ENCODE measurements around the gene KDM6B.

The KDM6B gene

DNA sequence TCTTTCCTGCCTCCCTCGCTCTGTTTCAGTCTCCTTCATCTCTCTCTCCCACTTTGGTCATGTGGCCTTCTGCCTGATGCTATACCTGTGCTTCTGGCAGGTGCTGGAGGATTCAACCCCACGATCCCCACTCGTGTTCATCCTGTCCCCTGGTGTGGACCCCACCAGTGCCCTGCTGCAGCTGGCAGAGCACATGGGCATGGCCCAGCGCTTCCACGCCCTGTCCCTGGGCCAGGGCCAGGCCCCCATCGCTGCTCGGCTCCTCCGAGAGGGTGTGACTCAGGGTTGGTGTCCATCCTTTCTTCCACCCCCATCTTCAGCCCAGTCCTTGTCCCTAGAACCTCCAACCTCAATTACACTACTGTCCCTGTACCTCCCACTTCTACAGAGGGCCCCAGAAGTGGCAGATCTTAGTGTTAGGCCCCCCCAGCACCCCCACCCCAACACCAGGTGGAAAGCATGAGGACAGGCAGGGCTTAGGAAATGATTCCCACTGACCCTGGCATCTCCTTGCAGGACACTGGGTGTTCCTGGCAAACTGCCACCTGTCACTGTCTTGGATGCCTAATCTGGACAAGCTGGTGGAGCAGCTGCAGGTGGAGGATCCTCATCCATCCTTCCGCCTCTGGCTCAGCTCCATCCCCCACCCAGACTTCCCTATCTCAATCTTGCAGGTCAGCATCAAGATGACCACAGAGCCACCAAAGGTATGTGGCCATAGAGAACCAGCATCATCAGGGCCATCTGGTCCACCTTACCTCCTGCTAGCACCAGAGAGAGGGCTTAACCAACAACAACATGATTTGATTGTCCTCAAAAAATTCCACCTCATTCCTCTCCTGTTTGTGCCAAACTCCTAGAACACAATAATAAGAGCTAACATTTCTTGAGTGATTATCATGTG, 9.7 kb upstream of the KDM6B start:
- DNase-seq = no peak

DNA sequence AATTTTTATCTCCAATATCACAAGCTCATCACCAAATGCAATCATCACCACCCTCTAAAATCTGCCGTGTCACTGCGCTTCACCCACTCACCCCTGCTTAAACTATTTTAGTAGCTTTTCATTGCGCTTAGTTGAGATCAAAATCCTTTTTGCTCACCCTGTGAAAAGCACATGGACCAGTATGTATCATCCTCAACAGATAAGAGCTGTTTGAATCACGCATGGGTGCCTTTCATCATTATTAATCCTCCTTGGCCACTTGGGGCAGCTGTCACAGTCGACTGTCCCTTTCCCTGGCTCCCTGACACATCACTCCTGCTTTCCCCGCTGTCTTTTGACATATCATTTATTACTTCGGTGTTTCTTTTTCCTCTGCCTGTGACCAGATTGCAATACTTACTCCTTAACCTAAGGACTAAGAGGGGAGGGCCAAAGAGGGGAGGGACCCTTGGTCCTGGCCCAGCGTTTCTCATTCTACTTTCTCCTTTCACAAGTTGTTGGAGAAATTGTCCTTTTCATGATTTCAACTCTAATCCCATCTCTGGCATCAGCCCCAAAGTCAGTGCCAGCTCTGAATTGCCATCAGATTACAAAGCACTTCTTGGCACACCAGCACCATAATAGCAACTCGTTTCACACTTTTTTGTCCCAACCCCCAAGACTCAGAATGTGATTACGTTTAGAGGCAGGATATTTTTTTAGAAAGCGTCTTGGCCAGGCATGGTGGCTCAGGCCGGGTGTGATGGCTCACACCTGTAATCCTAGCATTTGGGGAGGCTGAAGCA, 8.6 kb upstream of the KDM6B start:
- DNase-seq = no peak

DNA sequence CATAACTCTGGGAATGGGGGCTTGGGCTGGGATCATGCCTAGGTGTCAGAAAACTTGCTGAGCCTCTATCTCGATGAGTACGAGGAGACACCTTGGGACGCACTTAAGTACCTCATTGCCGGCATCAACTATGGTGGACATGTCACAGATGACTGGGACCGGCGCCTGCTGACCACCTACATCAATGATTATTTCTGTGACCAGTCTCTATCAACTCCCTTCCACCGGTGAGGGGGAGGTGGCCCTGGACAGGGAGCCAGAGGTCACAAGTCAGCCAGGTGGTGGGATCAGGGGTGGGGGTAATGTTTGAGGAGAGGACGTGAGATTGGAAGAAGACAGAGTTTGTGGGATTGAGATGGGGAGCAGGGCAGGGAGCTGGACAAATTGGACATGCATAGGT, 3.4 kb upstream of the KDM6B start:
- DNase-seq = no peak

DNA sequence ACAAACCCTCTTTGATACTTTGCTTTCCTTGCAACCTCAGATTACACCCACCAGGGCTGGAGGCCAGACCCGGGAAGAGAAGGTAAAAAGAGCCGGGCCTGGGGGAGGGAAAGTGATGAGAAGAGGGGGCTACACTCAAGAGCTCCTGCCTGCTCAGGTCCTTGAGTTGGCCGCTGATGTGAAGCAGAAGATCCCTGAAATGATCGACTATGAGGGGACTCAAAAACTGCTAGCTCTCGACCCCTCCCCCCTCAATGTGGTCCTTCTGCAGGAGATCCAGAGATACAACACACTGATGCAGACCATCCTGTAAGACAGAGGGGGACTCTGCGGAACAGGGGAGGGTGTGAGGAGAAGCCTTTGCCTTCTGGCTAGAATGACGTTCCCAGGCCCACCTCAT, 2.8 kb upstream of the KDM6B start:
- no peak for DNase-seq

DNA sequence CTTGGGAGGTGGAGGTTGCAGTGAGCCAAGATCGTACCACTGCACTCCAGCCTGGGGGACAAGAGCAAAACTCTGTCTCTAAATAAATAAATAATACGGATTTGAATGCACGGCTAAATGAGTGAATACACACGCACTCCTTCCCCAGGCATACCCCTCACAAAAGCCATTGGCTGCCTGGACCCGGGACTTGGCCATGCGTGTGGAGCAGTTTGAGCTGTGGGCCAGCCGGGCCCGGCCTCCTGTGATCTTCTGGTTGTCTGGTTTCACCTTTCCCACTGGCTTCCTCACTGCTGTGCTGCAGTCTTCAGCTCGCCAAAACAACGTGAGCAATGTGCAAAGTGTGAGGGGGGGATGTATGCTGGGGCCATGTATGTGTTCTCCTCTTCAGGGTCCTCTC, 1.6 kb upstream of the KDM6B start:
- no peak for DNase-seq

DNA sequence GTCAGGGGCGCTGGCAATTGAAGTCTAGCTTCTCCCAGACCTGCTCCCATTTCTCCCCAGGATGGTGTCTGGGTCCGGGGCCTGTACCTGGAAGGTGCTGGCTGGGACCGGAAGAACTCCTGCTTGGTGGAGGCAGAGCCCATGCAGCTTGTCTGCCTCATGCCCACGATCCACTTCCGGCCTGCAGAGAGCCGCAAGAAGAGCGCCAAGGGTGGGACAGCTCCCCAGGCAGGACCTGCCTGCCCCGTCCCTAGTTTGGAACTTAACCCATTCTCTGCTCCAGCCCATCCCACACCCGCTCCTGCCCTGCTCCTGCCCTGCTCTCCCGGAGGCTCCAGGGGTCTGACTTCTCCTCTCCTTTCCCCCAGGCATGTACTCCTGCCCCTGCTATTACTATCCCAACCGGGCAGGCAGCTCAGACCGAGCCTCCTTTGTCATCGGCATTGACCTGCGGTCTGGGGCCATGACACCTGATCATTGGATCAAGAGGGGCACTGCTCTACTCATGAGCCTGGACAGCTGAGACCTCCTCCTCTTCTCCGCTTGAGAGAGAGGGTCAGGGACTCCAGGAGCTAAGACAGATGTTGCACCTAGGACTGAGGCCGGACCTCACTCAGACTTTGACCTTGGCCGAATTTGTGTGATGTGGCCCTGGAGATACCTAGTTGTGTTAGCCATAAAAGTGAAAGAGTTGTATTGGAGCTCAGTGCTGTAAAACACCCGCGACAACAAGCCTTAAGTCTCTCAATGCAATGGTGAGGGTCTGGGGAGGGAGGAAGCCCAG, 814 bp upstream of the KDM6B start:
- DNase-seq = no peak

DNA sequence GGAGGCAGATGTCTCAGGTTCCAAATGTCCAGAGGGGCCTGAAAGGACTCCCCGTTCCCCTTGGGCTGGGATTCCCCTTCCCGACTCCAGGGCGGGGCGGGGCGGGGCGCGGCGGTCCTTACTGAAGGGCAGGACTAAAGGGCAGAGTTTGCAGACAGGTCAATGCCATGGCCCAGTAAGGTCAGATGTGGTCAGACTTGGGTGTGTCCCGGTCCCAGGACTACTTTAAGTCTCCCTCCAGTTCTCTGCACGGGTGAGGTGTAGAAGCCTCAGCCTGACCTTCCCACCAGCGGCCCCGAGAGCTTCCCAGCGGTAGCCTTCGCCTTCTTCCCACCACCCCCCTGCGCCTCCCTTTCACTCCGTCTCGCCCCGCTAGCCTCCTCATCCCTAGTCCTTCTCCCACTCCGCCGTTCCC, 532 bp downstream of the KDM6B start:
- peak; percentile 43 for DNase-seq

DNA sequence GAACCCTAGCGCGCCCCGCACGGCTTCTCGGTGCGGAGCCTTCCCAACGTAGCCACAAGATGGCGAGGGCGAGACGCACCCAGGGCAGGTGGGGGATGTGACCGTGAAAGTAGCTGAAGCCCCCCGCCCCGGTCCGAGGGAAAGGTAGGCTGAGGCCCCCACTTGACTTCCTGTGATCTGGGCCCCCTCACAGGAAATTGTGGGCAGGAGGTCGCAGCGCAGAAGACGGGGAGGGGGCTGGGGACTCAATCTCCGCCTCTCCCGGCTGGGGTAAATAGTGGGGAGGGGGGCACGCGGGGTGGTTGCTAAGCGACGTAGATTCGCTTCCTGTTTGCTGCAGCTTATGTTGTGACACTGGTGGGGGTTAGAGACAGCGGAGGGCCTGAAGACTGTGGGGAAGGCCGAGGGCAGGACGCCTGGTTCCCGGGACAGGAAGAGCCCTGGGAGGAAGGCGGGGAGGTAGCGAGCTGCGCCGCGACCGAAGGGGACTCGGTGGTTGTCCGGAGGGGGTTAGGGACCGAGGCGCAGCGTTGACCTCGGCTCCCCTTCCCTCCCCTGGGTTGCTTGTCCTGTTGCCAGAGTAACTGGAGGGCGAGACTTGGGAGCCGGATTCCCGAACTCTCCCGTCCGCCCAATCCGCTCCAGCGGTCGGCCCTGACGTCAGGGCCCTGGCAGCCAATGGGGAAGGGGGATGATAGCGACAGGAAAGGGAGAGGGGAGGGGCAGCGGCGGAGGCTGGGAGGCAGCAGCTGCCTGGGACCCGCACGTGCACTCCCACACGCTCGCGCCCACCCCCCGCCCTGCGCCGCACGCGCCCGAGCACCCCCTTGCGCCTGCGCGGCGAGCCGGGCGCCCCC, 1.2 kb downstream of the KDM6B start:
- peak; percentile 91 for DNase-seq

DNA sequence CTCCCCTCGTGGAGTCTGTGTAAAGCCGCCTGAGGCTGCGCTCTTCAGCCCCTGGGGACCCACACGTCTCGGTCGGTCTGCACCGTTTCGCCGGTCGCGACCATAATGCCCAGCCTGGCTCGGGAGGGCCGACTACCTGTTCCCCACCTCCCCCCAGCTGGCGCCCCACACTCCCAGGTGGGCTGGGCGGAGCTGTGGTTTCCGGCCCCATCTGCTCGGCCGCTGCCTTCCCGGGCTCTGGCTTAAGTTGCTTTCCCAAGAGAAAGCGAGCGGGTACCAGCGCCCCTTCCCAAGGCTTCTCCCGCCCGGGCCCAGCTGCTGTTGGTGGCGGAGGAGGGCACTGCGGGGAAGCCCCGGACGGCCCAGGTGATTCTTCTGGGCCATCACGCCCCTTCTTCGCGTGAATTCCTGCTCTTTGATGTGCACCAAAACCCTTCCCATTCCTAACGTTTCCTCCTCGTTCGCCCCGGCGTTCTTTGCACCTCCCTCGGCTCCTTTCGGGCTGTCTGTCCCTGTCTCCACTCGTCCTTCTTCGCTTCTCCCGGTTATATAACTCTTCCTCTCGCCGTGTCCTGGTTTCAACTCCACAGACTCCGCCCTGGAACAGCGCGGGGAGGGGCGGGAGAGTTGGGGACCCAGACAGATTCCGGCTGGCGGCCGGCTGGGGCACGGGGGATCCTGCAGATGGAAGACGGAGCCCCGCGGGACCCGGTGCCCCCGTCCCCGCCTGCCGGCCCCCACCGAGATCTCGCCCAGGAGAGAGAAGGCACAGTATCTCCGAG, 2.0 kb downstream of the KDM6B start:
- DNase-seq = no peak

DNA sequence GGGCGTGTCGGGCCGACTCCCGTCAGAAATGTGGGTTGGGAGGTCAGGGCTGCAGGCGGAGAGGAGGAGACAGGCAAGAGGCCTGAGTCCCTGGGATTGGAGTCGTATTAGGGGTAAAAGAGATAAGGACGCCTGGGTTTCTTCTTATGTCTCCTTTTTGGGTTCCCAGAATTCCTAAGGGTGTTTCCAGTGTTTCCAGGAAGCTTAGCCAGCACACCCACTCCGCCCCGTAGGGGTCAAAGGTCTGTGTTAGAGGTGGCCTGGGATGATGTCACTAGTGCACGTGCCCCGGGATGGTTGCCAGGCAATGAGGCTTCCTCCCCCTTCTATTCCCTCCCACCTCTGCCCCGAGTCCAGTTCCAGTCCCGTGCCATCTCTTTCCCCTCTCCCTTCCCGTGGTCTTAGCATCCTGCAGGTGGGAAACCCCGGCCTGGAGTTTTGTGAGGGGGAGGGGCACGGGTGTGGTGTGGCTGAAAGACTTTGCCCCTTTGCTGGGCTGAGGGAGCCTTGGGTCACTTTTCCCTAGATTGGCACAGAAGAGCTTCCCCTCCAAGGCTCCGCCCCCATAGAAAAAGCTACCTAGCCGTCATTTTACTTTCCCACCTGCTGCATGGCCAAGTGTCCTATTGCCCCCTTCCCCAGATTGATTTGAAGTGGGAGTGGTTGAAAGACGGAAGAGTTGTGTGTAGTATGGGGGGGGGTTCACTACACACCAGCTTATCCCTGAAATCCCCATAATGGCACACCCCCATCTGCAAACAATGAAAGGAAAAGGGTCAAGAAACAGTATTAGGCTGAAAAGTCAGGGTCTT, 2.8 kb downstream of the KDM6B start:
- peak; percentile 93 for DNase-seq

DNA sequence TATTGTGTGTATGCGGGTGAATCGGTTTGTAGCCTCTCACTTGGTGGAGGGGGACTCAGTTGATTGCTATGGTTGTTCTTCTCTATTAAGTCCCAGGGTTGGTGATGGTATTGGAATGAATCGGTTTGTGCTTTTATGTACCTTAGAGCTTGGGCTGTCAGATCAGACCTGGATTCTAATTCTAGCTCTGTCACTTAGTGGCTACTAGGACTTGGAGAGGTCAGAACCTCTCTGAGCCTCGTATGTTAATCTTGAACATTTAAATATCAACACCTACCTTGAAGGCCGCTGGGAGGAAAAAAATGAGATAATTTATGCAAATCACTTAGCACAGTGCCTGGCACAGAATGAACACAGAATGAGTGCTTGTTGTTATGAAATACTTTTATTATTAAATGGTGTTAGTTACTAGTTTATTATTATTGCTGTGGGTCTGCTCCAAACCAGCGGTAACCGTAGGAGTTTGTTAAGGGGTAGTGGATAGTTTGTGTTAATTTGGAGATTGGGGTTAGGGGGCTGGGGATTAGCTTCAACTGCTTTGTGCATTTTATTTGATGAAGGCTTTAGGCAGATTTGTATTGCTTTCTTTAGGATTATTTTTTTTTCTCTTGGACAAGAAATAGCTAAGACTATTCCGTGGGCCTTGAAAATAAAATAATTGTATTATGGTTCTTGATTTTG, 3.5 kb downstream of the KDM6B start:
- DNase-seq = peak; percentile 55

DNA sequence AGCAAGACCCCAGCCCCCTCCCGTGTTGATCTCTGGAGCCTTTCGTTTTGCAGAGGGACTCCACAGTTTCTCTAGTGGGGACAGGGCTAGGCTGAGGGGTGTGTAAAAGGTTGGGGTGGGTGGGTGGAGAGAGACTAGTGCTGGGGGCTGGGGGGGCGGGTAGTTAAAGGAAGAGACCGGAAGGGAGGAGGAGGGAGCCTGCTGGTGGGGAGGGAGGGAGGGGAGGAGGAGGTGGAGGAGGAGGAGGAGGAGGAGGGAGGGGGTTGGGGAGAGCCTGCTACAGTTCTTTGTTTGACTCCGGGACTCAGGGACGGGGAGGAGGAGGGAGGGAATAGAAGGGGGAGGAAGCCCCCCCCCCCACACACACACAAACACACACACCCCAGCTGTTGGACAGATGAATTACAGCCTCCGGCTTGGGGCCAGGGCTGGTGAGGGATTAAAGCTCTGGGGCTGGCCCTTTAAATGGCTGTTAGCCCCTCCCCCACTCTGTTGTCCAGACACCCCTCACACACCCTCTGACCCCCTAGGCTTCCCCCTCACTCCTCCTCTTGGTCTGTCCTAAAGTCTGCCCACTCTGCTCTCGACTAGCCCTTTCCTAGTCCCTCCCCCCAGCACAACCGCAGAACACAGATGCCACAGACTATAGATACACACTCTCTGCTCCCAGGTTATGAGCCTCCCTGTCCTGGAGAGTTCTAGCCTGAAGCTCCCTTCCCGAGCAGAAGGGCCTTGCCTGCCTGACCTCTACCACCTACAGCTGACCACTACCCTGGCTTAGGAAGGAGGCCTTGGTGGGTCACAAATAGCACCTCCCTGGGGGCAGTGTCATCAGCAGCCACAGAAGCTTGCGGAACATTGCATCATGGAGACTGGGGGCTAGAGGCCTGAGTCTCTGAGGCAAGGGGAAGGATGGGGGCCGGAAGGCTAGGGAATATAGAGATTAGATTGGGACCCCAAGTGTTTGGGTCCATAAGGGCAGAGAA, 4.4 kb downstream of the KDM6B start:
- DNase-seq = peak; percentile 41

DNA sequence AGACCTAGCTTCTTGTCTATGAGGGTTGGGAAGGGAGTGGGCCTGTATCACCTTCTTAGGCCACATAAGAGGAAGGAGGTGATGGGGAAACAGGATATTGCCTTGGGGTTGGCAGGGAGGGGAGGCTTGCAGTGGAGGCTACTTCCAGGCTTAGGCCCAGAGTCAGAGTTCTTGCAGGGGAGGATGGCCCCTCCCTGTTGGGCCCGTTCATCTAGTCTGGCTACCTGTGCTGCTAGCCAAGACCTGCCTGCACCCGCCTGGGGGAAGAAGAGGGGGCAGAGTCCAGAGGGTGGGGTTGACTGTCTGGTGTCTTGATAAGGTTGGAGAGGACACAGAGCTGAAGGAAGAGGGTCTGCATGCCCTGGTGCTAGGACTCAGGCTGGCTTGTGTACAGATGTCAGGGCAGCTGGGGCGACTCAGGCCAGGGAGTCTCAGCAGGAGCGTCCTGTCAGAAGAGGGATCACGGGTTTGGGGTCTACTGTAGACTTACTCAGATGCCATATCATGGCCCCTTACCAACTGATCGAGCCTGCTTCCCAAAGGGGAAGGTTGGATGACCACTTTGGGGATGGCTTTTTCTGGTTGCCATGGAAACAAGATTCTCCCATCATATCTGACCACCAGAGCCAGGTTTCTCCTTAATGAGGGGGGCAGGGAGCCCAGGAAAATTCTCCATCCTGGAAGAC, 5.3 kb downstream of the KDM6B start:
- no peak for DNase-seq

DNA sequence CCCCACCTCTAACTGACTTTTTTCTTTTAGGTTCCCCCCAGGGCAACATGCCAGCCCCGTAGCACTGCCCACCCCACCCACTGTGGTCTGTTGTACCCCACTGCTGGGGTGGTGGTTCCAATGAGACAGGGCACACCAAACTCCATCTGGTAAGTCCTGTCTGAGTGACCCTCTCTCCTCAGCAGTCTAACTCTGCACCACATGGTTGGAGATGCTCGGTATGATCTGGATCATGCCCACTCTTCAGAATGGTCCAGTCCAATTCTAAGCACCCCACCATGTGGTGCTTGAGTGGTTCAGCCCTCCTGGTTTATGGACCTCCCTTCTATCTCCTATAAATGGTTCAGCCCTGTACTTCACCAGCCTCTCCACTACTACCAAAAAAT, 5.9 kb downstream of the KDM6B start:
- no peak for DNase-seq

DNA sequence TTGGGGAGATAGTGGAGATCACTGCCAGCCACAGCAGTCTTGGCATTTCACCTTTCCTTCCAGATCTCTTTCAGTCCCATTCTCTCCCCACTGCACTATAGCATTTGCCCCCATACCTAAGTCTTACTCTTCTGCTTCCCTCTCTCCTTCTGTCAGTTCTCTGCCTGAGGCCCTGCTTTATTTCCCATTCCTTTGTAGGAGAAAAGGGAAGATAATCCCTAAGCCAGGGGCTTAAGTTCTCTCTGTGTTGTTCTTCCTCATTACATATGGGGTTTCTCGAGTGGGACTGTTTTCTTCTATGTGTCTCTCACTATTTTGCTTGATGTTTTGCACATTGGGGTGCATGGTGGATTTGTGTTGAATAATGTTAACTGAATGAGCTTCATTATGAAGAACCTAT, 6.4 kb downstream of the KDM6B start:
- DNase-seq = no peak

DNA sequence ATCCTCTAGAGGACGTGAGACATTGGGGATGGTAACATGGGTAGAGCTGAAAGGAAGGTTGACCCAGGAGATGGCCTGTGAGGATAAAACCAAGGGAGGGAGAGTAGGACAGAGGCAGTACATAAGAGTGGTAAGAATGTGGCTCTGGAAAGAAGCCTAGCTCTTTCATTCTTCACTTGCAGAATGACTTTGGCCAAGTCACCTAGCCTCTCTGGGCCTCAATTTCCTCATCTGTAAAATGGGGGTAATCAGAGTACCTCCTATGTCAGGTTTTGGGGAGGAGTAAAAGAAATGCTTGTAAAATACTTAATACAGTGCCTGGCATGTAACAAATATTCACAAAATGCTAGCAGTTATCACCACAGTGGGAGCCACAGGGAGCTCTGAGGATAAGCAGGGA, 6.9 kb downstream of the KDM6B start:
- DNase-seq = no peak

DNA sequence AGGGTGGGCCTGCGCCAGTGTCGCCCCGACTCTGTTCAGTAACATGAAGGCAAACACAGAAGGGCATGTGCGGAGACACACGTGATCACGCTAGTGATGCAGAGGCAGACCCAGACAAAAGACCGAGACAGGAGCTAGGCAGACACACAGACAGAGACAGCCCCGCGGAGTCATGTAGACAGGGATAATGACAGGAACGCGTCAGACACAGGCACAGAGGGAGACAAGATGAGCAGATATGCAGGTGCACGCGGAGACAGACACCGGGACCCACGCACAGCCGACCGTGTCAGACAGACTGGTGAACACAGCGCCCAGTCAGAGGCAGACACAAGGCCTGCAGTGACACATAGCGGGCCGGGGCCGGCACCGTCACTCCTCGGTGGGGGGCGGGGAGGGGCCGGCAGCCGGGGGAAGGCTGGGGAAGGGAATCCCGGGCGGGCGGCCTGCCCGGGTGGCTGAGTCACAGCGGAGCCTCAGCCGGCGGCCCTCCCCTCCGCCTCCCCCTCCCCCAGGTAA, 7.4 kb downstream of the KDM6B start:
- peak; percentile 79 for DNase-seq

DNA sequence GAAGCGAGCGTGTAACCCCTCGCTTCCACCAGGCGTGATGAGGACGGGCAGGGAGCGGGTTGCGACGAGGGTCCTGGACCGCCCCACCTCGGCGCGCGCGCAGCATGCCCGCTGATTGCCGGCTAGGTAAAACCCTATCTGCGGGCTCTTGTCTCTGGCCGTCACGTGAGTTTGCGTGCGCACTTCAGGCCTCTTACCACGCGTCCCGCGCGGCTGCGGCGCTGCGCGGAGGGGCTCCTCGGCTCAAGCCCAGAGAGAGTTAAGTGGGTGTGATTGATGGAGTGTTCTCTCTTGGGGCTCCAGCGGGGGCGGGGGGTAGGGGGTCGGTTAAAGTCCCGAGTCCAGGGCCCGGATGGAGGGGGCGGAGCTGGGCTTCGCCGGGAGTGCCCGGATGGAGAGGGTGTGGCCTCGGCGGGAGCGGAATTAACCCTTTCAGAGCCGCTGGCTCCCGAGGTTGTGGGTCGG, 7.9 kb downstream of the KDM6B start:
- DNase-seq = peak; percentile 81

All from RPMI8226 (cell line).